Spinal cord (tissue), 10 donors: ENCODE results near the gene NLGN1. TPM values are rescaled to one million over a fixed set of nuclear protein-coding genes. Genes with fewer than 3 reads are reported as not detected.

Experiments
- DNase-seq, 6 donors: peaks; one replicate each; pipeline versions ENCODE4 v3.0.0 to v3.0.0-alpha.2; 2013 to 2015; ENCODE audit warnings: low spot score in 6 of 6, low read depth in 4 of 6
- H3K27ac ChIP-seq: one replicate; pipeline ENCODE4 v1.5.1; 2013; ENCODE audit warnings: low read depth, low read length, control low read depth
- H3K27me3 ChIP-seq: one replicate; pipeline ENCODE4 v1.6.1; 2013; ENCODE audit warnings: low read length; ENCODE audit not compliant: control insufficient read depth, insufficient read depth
- H3K36me3 ChIP-seq: one replicate; pipeline ENCODE4 v1.6.1; 2013; ENCODE audit warnings: low read length; ENCODE audit not compliant: control insufficient read depth, insufficient read depth
- H3K4me1 ChIP-seq: one replicate; pipeline ENCODE4 v1.6.1; 2013; ENCODE audit warnings: low read length; ENCODE audit not compliant: control insufficient read depth, insufficient read depth
- H3K4me3 ChIP-seq: one replicate; pipeline ENCODE4 v1.5.1; 2013; ENCODE audit warnings: low read depth, low read length, control low read depth
- H3K9me3 ChIP-seq: one replicate; pipeline ENCODE4 v1.6.1; 2013; ENCODE audit warnings: low read length; ENCODE audit not compliant: control insufficient read depth, insufficient read depth
- WGBS: methylation state at CpG from one replicate; pipeline ENCODE4 v1.1.5; 2013; ENCODE audit warnings: missing lambda C conversion rate; ENCODE audit not compliant: insufficient coverage; 5-methylcytosine and 5-hydroxymethylcytosine counted together
- polyA plus RNA-seq, 2 donors: library from polyadenylated mRNA; unstranded; fragments of 120-200 nt; gene quantifications; one replicate each; pipeline ENCODE4 v1.2.1, GENCODE V29; 2013; ENCODE audit not compliant: insufficient read length in 2 of 2
- total RNA-seq, 2 donors: library from RNA; depleted of rRNA in 1 of 2; stranded (reverse); fragments of 120-200 nt in 1 of 2; fragments of >200 nt in 1 of 2; gene quantifications; one replicate each; pipeline versions ENCODE4 v1.2.3 to v1.2.4, GENCODE V29; 2013 to 2014
- donor health status: healthy.

Gene NLGN1
- total and polyA plus RNA-seq, 4 donors = 18.9 to 81.2 (median 40.0) TPM

DNA sequence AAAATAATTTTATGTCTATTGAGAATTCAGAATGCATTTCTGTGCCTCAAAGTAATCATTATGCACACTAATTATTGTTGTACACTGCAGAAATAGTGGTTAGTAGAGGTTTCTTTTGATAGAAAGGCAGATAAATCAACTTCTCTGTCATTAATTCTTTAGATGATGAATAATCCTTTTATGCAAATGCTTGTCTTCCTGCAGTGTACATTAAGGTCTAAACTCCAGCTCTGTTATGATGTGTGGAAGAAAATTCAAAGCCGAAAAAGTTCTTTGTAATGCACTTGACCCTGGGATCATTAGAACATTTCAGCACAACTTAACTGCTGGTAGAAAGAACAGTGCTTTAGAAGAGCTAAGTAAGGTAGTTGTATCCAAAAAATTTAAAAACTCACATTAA is 353.0 kb downstream of the NLGN1 start:
- Histone ChIP-seq H3K27ac (no peak overlapping the region), H3K27me3 (no peaks in the 10 kb centered on the region), H3K4me3 (no peak overlapping the region), H3K9me3 (no peaks in the 10 kb centered on the region), H3K36me3 (no peaks in the 10 kb centered on the region), H3K4me1 (no peaks in the 10 kb centered on the region)
- WGBS = 67% methylated on average over 1 of the region's 1 CpG
- no peak for DNase-seq

DNA sequence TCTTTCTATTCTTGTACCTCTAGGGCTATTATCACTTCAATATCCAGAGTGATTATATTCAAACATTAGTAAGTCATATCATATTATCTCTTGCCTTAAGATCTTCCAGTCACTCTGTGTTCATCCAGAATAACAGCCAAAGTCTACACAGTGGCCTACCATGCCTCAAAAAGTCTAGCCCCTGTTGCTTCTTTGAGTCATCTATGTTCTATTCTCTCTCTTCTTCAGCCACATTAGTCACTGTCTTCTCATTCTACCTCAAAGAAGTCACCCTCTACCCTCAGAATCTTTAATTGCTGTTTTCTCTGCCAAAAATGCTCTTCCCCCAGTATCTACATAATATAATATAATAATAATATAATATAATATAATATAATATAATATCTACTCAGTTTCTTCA is 356.0 kb downstream of the NLGN1 start:
- no peak overlapping the region for H3K27ac ChIP-seq
- H3K9me3 ChIP-seq = no peaks in the 10 kb centered on the region
- no peak for DNase-seq
- no peaks in the 10 kb centered on the region for H3K4me1 ChIP-seq
- no peaks in the 10 kb centered on the region for H3K27me3 ChIP-seq
- H3K4me3 ChIP-seq = no peak overlapping the region
- H3K36me3 ChIP-seq = no peaks in the 10 kb centered on the region

DNA sequence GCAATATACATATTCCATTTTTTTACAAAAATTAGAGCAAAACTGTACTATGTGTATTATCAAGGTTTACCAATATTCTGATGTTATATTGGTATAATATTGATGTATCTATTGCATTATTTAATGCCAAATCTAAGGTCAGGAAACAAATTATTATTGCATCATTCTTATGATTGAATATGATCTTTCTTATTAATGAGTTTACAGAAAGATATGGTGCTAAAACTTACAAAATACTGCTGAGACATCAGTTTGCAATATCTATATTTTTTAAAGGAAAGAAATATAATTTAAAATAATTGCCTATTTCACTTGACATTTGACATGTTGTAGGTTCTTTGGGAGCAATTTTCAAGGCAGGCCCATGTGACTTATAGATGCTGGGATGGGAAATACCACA is 357.6 kb downstream of the NLGN1 start:
- Histone ChIP-seq H3K9me3 (no peaks in the 10 kb centered on the region), H3K4me3 (no peak overlapping the region), H3K4me1 (no peaks in the 10 kb centered on the region), H3K36me3 (no peaks in the 10 kb centered on the region), H3K27ac (no peak overlapping the region), H3K27me3 (no peaks in the 10 kb centered on the region)
- no peak for DNase-seq

DNA sequence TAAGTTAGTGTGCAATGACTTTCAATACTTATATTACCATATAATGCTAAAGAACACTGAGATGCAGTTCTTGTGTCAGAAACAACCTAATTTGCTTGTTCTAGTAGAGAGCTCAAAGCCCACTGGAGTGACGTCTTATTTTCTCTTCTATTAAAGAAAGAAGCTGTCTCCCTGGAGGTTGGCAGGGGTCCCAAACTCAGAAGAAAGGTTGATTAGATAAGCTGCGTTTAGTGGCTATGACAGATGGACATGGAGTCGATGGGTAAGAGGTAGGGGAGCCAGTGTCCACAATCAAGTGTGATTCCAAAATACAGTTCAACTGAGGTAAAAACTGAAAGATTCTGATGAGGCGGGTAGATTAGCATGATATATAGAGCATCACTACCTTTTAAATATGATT is 363.6 kb downstream of the NLGN1 start:
- H3K9me3 ChIP-seq = no peaks in the 10 kb centered on the region
- H3K4me3 ChIP-seq = no peak overlapping the region
- 48% methylated on average over 2 of the region's 4 CpGs for WGBS
- DNase-seq = peak in 2 of 6 donors; percentile 38 to 44
- no peak overlapping the region for H3K27ac ChIP-seq
- no peaks in the 10 kb centered on the region for H3K27me3 ChIP-seq
- no peaks in the 10 kb centered on the region for H3K4me1 ChIP-seq
- H3K36me3 ChIP-seq = no peaks in the 10 kb centered on the region

DNA sequence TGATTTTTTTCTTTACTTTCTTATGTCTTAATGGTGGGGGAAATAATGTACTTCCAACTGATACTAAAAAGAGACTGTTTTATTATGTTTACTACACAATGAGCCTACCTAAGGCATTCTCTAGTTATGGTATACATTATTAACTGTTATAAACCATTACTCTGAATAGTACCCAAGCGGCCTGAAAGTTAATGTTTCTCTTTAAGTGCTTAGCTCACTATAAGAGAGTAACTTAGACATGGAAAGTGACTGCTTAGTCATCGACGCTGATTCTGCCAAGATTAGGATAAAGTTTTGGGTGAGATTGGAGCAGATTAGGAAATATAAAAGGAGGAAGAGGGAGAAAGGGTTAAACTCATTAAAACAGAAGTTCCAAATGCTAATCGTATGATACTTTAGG is 365.0 kb downstream of the NLGN1 start:
- Histone ChIP-seq H3K36me3 (no peaks in the 10 kb centered on the region), H3K9me3 (no peaks in the 10 kb centered on the region), H3K4me3 (no peak overlapping the region), H3K27ac (no peak overlapping the region), H3K4me1 (no peaks in the 10 kb centered on the region), H3K27me3 (no peaks in the 10 kb centered on the region)
- WGBS = 92% methylated on average over 2 of the region's 4 CpGs
- peak in 1 of 6 donors; percentile 60 for DNase-seq

DNA sequence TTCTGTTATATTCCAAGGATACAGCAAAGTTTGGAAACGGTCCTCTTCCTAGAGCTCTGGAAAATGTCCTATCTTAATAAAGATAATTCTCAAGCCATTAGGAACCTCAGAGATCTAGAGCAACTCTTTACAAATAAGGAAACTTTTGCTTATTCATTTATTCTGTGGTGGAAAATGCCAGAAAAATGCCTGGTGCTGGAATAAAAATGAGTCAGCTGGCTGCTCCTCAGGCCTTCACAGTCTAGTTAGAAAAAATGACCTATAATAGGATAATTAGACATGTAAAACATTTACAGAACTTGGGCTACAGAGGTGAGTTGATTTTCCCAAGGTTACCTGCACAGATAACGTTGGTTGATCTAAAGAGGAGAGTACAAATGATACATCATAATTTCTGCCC is 372.5 kb downstream of the NLGN1 start:
- WGBS = no CpG with 5 or more reads among the region's 2 CpGs
- H3K27ac ChIP-seq = no peak overlapping the region
- no peak for DNase-seq

DNA sequence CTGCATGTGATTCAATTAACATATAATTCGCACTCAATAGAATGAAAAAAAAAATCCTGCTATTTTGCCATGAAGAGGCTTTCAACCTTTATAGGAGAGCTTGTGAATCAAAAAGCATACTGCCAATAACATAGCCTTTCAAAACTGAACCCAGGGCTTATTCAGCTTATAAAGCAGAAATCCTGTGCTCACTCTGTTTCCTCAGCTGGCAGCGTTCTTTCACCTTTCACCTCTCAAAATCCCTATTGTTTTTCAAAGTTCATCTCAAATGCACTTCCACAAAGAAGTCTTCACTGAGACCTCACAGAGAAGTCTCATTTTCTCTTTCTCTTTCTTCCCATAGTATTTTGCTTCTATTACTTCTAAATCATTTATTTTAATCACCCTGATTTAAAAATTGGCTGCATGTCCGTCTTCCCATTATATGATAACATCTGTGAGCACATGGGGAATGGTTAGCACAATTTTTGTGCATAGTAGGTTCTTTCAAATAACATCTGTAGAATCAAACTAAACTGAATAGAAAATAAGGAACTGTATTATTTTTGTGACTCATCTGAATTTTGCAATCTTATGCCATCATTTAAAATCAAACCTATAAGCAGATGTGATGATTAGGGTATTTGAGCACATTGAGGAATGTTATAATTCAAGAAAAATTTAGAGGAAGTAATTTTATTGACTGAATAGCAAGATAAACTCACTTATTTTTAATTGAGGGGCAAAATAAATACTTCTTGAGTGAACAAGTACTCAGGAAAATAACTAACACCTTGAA is 373.4 kb downstream of the NLGN1 start:
- DNase-seq = no peak
- no peak overlapping the region for H3K4me3 ChIP-seq
- no peaks in the 10 kb centered on the region for H3K36me3 ChIP-seq
- H3K27me3 ChIP-seq = no peaks in the 10 kb centered on the region
- no peaks in the 10 kb centered on the region for H3K9me3 ChIP-seq
- WGBS = 45% methylated on average over 1 of the region's 3 CpGs
- no peak overlapping the region for H3K27ac ChIP-seq
- H3K4me1 ChIP-seq = no peaks in the 10 kb centered on the region

More for the DNA sequence above, 372.5 kb downstream of the NLGN1 start:
- Histone ChIP-seq H3K4me3 (no peak overlapping the region), H3K4me1 (no peaks in the 10 kb centered on the region), H3K27me3 (no peaks in the 10 kb centered on the region), H3K36me3 (no peaks in the 10 kb centered on the region), H3K9me3 (no peaks in the 10 kb centered on the region)

DNA sequence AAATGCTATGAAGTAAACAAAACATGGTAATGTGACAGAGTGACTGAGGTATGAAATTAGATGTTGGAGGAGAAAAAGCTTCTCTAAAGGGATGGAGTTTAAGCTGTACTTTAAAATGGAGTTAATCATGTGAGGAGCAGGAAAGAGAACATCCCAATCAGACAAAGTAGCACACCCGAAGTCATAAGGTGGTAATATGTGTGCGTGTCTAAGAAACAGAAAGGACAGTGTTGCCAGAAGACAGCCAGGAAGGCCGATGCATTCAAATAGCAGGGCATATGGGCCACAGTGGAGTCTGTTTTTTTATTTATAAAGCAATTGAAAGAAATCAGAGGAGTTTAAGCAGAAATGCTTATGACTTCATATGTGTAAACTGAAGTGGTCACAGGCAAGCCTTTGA is 376.3 kb downstream of the NLGN1 start:
- H3K27ac ChIP-seq = no peak overlapping the region
- 53% methylated on average over 3 of the region's 3 CpGs for whole genome bisulfite sequencing
- H3K4me1 ChIP-seq = no peaks in the 10 kb centered on the region
- no peaks in the 10 kb centered on the region for H3K9me3 ChIP-seq
- DNase-seq = no peak
- H3K27me3 ChIP-seq = no peaks in the 10 kb centered on the region
- H3K4me3 ChIP-seq = no peak overlapping the region
- H3K36me3 ChIP-seq = no peaks in the 10 kb centered on the region

DNA sequence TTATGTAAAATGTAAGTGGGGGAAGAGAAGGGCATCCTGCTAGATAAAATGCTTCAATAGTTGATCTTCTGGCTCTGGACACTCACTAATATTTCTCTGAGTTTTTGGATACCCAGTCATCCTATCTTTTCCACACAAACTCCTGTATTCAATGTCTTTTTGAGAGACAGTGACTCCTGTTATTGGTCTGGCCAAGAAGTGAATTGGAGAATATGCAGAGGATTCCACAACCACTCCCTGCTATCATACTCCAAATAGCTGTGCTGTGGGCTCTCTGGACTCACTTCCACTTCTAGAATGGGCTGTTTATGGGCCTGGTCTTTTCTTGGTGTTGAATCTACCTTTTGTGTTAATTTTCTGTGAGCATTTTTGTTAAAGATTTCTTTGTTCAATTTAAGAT is 376.8 kb downstream of the NLGN1 start:
- Histone ChIP-seq H3K4me3 (no peak overlapping the region), H3K4me1 (no peaks in the 10 kb centered on the region), H3K9me3 (no peaks in the 10 kb centered on the region), H3K36me3 (no peaks in the 10 kb centered on the region), H3K27me3 (no peaks in the 10 kb centered on the region), H3K27ac (no peak overlapping the region)
- no peak for DNase-seq

DNA sequence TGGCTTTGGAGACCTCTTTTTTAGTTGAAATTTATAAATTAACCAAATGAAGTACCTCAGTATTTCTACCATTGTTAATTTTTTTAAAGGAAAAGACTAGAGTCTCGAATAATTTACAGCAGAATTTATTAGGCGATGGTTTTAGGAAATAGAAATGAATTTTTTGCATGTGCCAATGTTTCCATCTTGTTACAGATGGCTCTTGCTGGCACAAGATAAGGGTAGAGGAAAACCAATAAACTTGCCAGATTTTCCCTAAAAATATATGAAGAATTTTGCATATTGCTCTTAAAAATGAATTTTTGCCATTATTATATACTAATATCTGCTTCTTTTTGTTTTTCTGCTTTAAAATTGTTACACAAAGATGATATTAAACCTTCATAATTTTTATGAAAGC is 380.7 kb downstream of the NLGN1 start:
- H3K4me3 ChIP-seq = no peak overlapping the region
- no peaks in the 10 kb centered on the region for H3K36me3 ChIP-seq
- peak in 1 of 6 donors; percentile 83 for DNase-seq
- no peaks in the 10 kb centered on the region for H3K9me3 ChIP-seq
- no peak overlapping the region for H3K27ac ChIP-seq
- H3K27me3 ChIP-seq = no peaks in the 10 kb centered on the region
- no CpG with 5 or more reads among the region's 2 CpGs for WGBS
- no peaks in the 10 kb centered on the region for H3K4me1 ChIP-seq
